ENCODE results near the gene IGSF21.
A peak's percentile ranks its signal among the peaks of the same experiment; 100 is the strongest.

IGSF21 gene

DNA sequence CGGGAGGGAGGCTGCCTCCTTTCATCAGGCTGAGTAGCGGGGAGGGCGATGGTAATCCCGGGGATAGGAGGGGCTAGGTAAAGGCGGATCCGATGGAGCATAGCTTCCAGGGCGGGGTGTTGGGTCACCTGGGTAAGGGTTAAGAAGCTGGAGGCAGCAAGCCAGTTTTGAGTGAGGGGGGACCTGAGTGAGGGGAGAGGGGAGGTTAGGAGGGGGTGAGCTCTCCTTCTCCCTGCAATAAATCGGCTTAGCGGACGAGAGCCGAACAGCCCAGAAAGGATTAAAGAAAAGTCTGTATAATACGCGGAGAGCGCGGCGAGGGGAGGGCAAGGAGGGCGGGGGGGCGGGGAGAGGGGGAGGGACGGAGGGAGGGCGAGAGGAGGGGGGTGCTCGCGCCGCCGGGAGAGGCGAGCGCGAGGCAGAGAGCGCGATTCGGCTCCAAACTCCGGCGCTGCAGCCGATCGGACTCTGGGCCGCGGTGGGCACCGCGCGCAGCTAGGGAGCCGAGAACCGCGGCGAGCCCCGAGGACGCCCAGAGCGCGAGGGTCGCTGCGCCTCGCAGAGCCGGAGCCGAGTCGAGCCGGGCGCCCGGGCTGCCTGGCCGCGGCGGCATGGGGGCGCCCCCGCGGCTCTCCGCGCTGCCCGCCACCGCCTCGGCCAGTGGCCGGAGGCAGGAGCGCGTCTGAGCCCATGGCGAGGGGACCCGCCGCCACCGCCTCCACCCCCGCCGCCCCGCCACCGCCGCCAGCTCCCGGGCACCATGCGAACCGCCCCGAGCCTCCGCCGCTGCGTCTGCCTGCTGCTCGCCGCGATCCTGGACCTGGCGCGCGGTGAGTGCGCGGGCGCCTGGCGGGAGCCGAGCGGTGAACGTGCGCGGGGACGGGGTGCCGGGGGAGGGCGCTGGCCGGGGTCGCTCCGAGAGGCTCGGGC lies at the start of gene IGSF21:
TSS of gene IGSF21 (plus strand) at position 430 of the 930 bp plus-strand sequence. CDS start at position 761, 331 bp downstream.
- TF ChIP-seq GATA3 (IDR thresholded peaks at IDR 0.05; ENCODE audit: low read depth, low read length) (no peak), GATA2 (IDR thresholded peaks at IDR 0.05; ENCODE audit: low read depth, low read length) (no peak)

DNA sequence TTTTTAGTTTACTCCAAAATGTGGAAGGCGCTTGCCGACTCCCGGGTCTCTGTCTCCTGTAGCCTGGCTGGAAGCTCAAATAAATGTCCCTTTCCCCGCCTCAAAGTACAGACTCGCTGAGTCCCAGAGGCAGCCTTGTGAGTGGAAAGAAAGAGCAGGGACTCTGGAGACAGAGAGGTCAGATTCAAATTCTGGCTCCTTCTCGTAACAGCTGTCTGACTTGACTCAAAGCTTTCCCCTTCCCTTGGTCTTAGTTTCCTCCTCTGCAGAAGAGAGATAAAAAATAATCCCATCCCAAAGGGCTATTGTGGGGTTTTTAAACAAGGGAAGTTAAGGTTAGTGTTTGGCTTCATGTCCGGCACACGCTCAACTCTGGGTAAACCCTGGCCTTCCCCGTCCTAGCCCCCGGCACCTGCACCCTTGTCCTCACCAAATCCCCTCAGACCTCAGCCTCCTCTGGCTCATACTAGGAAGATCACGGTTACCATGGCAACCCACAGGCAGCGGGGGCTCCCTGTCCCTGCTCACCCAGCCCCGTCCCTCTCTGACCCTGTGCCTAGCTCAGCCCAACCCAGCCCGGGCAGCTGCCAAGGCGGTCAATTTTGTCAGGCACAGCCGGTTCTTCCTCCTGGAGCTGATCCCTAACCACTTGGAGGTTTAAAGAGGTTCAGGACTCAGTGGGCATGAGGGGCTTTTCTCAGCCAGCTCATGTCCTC lies 49.2 kb upstream of the IGSF21 start:
- TF ChIP-seq GATA2 (IDR thresholded peaks at IDR 0.05; ENCODE audit: low read depth, low read length) (no peak), GATA3 (IDR thresholded peaks at IDR 0.05; ENCODE audit: low read depth, low read length) (no peak)

DNA sequence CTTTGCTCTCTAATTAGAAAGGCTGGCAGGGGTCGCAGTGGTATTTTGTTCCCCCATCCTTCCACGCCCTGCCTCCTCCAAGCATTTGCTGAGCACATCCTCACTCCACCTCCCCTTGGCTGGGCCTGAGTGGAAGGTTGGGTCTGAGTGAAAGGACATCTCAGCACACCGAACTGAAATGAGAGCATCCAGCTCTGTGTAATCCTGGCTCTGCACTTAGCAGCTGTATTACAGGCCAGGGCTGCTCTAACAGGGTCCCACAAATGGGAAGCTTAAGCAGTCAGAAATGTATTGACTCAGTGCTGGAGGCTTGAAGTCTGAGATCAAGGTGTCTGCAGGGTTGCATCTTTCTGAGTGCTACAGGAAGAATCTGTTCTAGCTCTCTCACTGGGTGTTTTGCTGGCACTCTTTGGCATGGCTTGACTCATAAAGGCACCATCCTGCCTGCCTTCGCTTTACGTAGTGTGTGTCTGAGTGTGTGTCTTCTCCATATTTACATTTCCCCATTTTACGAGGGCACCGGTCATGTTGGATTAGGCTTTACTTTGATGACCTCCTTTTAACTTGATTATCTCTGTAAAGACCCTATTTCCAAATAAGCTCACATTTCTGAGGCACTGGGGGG lies 48.5 kb upstream of the IGSF21 start:
- TF ChIP-seq GATA3 (IDR thresholded peaks at IDR 0.05; ENCODE audit: low read depth, low read length): no peak
- no peak for TF ChIP-seq GATA2 (IDR thresholded peaks at IDR 0.05; ENCODE audit: low read depth, low read length)

DNA sequence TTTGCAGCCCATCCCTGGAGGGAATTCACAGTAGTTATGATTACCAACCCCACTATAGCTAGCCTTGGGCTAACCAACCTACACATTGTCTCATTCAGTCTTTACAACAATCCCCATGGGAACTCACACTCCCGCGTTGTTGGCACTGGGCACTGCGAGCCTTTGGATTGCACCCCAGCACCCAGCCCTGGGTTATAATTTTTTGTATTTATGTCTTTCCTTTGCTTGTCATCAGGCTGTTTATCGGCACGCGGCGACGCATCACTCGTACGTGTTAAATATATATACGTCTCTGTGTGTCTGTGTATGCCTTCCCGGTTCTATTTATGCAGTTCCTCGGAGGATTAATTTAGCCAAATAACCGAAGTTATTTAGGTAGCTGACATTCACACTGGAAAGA lies 47.2 kb upstream of the IGSF21 start:
- TF ChIP-seq GATA3 (IDR thresholded peaks at IDR 0.05; ENCODE audit: low read depth, low read length) (no peak), GATA2 (IDR thresholded peaks at IDR 0.05; ENCODE audit: low read depth, low read length) (no peak)

- TF ChIP-seq GATA3 (IDR thresholded peaks at IDR 0.05; ENCODE audit: low read depth, low read length): no peak
- TF ChIP-seq GATA2 (IDR thresholded peaks at IDR 0.05; ENCODE audit: low read depth, low read length): no peak
Measured at GRCh38 chr1:18062185-18062584, 45.4 kb upstream of the IGSF21 start.

DNA sequence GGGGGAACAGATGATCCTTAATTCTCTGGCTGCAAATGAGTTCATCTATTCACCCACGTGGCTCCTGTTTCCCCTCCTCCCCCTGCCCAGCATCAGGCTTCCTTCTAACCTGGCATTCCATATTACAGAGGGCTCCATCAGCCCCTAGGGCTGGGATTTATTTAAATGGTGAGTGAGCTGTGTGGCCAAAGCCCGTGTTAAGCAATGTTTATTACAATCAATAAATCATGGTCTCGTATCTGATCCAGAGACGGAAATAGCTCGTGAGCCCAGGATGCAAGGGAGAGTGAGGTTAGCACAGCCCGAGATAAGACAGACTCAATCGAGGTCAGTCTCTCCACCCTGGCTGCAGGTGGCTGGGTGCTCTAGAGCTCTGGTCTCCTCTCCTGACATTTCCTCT lies 43.1 kb upstream of the IGSF21 start:
- TF ChIP-seq GATA3 (IDR thresholded peaks at IDR 0.05; ENCODE audit: low read depth, low read length): no peak
- peak; percentile 90 for TF ChIP-seq GATA2 (IDR thresholded peaks at IDR 0.05; ENCODE audit: low read depth, low read length)

GRCh38 chr1:18066576-18066975 lies 41.0 kb upstream of the IGSF21 start:
- TF ChIP-seq GATA2 (IDR thresholded peaks at IDR 0.05; ENCODE audit: low read depth, low read length) (no peak), GATA3 (IDR thresholded peaks at IDR 0.05; ENCODE audit: low read depth, low read length) (no peak)

DNA sequence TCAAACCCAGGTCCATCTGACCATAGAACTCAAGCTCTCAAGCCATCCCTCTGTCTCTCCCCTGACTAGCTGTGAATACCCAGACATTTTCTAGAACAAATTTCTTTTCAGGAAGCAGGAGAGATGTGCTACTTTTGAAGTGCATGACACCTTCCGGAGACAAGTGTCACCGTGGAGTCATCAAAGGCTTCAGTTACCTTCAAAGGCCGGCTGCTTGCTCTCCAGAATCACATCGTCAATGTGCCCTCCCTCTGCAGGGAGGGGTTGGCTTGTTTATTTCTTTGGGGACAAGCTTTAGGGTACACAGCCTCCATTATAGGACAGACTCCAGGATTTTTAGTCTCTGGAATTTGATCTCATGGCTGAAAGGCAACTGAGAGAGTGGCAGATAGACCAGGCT lies 37.7 kb upstream of the IGSF21 start:
- TF ChIP-seq GATA3 (IDR thresholded peaks at IDR 0.05; ENCODE audit: low read depth, low read length): no peak
- no peak for TF ChIP-seq GATA2 (IDR thresholded peaks at IDR 0.05; ENCODE audit: low read depth, low read length)

DNA sequence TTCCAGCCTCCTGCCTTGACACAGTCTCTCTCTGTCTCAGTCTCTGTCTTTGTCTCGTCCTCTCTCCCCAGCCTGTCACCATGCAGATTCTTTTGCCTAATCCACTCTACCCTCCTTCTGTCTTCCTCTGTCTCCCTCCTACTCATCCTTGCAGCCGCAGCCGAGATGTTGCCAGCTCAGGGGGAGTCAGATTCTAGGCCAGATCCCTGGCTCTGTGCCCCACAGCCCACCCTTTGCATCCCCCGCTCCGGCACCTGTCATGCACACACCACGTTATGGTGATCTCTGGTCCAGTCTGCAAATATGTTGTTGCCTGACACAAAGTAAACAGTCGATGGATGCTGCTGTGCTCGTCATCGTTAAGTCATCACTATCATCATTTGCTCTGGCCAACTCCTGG lies 35.5 kb upstream of the IGSF21 start:
- TF ChIP-seq GATA3 (IDR thresholded peaks at IDR 0.05; ENCODE audit: low read depth, low read length) (no peak), GATA2 (IDR thresholded peaks at IDR 0.05; ENCODE audit: low read depth, low read length) (no peak)

DNA sequence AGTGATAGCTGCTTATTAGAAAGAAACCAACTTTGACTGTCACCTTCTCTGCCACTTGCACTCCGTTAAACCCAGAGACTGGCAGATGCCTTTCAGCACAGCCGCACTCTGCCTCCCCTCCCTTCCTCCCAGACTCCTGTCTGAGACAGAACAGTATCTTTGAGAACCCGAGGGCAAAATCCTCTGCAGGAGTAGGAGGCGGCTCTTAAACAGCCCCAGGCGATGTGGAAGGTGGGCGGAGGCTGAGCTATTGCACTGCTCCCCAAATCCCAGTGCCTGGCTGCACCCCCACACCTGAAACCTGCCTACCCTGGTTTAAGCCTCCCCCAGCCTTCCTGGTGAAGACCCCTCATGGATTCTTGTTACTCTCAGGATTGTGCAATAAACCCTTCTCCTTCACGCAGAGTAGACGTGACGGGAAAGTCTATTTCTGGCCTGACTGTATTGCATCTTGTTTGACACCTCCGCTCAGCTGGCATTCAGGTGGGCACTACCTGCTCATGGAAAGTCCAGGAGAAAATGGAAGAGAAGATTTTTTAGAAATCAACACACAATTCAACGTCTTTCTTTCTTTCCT lies 34.4 kb upstream of the IGSF21 start:
- no peak for TF ChIP-seq GATA3 (IDR thresholded peaks at IDR 0.05; ENCODE audit: low read depth, low read length)
- no peak for TF ChIP-seq GATA2 (IDR thresholded peaks at IDR 0.05; ENCODE audit: low read depth, low read length)

DNA sequence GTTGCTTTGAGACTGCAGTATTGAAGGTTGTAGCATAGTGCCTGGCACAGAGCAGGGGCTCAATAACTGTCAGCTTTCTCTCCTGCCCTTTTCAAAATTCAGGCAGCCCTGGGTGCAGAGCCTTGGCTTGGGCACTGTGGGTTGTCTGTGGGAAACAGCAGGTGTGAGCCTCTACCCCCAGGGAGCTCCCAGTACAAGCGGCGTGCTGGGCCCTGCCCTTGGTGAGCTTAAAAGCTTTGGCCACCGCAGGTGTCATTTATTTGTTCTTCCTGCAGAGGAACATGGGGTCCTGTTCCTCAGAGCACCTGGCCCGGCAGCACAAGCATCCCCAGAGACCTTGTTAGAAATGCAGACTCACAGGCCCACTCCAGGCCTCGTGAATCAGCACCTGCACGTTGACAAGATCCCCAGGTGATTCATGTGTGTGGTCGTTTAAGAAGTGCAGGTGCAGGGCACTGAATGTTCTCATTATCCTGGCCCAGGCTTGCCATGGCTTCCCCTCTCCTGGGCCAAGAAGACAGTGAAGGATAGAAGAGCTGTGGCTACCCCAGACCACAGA lies 29.9 kb upstream of the IGSF21 start:
- TF ChIP-seq GATA2 (IDR thresholded peaks at IDR 0.05; ENCODE audit: low read depth, low read length) (no peak), GATA3 (IDR thresholded peaks at IDR 0.05; ENCODE audit: low read depth, low read length) (no peak)

- TF ChIP-seq GATA3 (IDR thresholded peaks at IDR 0.05; ENCODE audit: low read depth, low read length) (no peak), GATA2 (IDR thresholded peaks at IDR 0.05; ENCODE audit: low read depth, low read length) (no peak)
Measured at GRCh38 chr1:18079941-18080735, 27.5 kb upstream of the IGSF21 start.

Data from SH-SY5Y (cell line).